NCI-H748 (cell line): ENCODE data around the gene MDM1.

Experiments
- DNase-seq: peaks from one replicate; lab custom pipeline; 2025; ENCODE audit not compliant: unreplicated experiment; lab: John Stamatoyannopoulos, UW

Gene MDM1

DNA sequence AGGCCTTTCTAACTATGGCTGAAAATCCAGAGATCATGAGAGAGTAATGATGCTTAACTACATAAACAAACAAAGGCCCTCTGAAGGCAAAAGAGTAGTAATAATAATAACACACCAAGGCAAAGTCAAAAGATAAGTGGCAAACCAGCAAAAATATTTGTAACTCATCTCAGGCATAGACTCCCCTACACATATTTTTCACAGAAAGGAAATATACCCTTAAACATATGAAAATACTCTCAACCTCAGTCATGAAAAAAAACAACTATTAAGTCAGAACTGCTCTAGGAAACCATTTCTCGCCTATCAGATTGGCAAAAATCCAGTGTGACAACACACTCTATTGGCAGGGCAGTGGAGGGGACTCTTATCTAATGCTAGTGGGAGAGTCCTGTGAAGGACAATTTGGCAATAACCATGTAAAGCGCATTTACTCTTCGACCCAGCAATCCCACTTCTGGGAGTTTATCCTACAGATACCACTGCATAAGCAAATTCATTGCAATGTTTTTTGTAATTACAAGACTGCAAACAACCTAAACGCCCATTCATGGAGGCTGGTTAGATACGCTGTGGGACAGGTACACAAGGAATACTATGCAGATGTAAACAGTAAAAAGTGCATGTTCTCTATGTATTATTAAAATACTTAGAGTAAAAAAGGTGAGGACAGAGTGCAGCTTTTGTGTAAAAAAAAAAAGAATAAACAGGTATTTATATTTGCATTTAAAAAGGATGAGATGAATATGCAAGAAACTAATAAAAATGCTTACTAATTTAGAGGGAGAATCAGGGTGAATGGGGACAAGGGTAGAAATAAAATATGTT lies 52.7 kb downstream of the MDM1 start:
- peak; percentile 3 for DNase-seq

DNA sequence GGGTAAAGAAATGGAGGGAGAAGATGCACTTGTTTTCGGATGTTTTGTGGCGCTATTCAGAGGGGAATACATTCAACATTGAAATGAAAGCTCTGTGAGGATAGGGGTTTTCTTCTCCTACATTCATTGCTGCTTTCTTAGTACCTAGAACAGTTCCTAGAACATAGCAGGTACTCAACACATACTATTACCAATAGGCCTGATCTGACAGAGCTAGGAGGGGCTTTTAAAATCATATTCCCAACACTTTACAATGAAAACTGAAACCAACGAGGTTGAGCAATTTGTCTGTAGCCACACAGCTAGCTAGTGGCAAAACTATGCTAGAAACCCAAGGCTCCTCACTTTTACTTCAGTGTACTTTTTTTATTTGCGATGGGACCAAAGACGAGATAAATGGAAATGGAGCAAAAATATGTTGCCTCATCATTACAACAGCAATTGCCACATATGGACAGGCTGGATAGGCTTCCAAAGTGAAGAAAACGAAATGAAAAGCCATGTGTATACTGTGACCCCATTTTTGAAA lies 55.7 kb downstream of the MDM1 start:
- no peak for DNase-seq

DNA sequence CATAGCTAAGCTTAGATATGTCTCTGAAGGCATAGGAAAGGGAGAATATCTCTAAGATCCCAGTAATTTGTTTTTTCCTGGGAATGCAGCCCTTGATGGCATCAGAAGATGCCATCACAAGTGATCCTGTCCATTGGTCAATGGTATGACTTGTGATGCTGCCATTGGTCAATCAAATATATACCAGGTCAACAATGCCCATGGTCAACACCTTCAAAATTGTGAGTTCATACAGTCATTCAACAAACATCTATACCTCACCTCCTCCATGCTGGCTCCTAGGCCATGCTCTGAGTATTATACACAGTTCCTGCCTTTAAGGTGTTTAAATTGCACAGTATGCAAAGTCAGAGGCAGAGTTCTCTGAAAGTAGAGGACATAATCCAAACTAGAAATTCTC lies 59.4 kb downstream of the MDM1 start:
- DNase-seq = no peak

DNA sequence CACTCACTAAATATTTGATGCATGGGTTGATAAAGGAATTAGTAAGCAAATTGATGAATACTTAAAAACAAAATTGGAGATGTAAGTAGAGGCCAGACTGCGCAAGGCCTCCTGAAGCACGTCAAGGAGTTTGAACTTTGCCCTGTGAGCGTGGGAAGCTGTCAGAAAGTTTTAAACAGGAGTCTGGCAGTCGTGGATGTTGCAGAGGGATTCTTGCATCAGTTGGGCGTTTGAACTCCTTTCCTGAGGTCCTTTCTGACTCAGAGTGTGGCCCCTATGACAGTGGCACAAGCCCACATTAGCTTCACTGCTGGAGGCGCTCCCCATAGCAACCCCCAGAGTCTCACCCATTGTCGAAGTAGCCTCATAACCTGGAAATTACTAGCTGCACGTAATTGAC lies 60.8 kb downstream of the MDM1 start:
- no peak for DNase-seq

DNA sequence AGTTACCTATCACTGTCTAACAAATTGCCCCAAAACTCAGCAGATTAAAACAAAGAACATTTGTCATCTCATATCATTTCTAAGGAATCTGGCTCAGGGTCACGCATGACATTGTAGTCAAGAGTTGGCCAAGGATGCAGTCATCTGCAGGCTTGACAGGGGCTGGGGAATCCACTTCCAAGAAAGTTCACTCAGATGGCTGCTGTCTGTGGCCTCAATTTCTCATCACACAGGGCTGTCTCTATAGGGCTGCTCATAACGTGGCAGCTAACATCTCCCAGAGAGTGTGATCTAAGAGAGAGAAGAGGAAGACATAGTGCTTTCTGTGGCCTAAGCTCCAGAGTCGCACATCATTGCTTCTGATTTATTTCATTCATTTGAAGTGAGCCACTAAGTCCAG lies 61.8 kb downstream of the MDM1 start:
- DNase-seq = no peak

DNA sequence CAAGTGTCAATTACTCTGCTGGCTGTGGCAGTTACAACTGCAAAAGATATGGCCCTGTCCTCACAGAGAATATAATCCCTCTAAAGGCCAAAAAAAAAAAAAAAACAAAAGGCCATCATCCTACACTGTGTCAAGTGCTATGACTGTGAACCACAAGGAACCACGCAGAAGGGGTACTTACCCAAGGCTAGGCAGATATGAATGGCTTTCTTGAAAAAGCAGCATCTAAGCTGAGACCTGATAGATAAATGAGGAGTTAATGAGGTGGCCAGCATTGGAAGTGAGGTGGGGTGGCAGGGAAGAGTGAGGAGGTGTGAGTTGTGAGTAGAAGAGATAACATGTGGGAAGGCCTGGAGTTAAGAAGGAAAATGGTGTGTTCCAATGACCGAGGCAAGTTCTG lies 62.4 kb downstream of the MDM1 start:
- DNase-seq = no peak

DNA sequence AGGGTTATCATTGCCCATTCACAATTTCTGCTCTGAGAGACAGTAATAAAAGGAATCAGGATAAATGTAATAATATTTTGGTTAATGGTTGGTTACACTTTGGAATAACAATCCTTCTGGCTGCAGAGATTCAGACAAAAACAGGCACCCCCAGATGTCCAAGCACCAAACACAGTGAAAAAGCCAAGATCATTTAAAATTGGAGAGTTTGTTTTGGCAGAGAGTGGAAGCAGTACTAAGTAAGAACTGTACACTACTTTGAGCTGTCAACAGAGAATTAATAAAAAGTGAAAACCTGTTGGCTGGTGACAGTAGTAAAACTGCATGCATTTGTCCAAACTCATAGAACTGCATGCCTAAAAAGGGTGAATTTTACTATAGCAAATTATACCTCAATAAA lies 63.2 kb downstream of the MDM1 start:
- DNase-seq = no peak

DNA sequence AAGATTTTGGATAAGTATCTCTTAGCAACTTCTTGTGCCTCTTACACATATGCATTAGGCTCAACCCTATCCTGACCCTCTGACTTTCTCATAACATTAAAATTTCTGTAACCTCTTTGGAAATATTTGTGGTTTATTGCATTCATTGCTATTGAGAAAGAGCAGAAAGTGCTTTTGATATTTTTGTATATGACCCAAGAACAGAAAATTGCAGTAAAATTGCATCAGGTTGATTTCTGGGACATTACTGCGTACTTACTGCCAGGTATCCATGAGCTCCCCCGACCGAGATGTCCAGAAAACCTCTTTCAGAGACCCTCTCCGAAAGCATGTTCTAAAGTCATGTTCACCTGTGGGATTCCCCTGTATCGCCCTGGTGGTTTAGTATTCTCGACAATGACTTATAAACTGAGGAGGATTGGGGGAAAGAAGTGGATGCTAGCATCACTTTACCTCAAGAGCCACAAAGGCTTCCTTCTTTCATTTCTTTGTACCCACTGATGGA lies 64.2 kb downstream of the MDM1 start:
- DNase-seq = no peak

DNA sequence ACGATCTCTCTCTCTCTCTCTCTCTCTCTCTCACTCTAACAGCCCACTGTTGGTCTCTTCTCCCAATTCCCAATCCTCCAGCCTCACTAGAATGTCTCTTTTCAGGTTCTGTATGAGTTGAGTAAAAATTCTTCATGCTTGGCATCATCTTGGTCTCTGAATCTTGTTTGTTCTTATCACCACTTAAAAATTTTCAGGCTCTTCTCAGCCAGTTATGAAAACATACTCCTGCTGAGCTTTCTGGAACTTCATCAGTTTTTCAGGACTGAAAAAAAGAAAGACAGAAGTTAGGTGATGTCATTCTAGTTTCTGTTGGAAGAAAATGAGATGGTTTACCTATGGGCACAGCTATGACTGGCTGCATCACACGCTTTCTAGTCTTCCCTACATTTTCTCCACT lies 67.3 kb downstream of the MDM1 start:
- DNase-seq = no peak

DNA sequence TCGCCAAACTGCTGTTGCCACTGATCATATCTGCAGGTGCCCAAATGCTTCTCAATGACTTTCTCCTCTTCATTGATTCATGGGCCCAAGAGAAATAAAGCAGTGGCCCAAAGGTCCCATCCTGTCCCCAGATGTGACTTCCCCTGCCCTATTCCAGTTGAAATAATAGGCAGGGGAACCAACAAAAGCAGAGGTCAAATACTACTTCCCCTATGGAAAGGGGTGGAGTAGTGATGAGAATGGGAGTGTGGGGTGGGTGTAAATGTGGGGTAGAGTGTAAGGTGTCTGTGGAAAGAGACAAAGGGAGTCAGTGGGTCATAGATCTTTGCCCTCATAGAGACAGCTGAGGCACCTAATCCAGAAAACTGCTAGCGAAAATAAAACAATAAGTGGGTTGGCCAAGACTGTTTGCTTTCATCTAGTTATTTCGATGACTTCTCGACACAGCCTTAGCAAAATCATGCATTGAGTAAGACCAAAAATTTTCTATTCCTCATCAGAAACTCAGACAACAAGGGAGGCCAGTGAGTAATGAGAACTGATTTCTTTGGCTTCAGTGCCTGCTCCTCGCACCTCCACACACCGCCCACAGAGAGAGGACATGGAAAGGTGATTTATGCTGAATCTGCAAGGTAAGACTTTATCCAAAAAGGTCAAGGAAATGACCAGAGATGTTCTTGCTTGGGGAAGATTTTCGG lies 67.9 kb downstream of the MDM1 start:
- no peak for DNase-seq

DNA sequence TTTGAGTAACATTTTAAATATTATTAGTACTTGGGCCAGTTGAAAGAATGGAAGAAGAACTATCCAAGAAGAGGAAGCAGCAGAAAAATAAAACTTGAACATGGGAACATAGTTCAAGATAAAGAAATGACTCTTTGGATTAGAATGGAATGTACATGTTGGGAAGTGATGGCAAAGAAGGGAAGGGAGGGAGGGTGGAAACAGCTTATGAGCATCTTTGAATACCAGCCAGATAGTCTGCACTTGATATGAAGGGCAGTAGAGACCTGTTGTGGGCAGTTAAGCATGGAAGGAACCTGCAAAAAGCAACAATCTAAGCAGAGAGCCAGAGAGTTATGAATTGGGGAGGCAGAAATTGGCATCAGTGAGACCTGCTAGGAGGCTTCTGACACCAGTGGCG lies 68.8 kb downstream of the MDM1 start:
- no peak for DNase-seq

DNA sequence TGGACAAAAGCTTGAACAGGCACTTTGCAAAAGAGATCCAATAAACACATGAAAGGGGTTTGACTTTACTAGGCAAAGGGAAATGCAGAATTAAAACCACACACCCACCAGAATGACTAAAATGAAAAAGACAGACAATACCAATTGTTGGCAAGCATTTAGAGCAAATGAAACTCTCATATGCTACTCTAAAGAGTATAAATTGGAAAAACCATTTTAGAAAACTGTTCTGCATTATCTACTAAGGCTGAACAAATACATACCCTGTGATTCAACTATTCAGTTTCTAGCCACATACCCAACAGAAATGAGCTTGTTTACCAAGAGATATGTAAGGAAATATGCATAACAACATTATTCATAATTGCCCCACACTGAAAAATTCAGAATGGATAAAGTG lies 70.3 kb downstream of the MDM1 start:
- no peak for DNase-seq

DNA sequence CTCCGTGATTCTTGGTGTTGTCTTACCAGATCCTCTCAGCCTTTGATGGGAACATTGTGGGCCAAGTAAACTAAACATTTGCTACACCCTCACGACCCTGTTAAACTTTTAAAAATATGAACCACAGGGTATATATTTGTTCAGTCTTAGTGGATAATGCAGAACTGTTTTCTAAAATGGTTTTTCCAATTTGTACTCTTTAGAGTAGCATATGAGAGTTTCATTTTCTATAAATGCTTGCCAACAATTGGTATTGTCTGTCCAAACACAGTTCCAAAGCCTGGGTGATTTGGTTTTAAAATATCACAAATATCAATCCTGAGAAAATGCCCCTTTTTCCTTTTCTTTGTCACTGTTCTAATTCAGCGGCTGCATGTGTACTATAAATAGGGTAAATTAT lies 72.0 kb downstream of the MDM1 start:
- no peak for DNase-seq

DNA sequence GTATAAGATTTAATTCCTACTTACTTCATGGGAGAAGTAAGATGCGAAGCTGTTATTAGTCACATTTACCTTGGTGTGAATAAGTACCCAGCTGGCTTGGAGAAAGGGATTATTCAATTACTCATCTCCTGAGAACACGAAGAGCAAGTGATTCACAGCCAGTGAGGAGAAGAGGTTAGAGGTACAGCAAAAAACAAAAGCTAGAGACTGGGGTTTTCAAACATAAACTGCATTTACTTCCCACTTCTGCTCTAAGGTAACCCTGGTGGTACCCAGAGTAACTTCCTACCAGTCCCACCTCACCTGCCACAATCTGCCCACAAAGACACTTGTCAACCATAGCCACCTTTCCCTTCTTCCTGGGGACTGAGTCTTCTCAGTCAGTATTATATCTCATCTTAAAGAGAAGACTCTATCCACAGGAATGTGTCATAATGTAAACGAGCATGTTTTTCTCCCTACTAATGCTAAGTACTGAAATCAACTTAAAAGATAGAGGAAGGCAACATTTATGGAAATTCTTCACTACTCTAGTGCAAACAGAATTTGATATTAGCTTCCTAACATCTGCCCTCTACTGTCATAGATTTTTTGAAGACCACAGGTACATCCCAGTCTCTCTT lies 72.7 kb downstream of the MDM1 start:
- DNase-seq = no peak

DNA sequence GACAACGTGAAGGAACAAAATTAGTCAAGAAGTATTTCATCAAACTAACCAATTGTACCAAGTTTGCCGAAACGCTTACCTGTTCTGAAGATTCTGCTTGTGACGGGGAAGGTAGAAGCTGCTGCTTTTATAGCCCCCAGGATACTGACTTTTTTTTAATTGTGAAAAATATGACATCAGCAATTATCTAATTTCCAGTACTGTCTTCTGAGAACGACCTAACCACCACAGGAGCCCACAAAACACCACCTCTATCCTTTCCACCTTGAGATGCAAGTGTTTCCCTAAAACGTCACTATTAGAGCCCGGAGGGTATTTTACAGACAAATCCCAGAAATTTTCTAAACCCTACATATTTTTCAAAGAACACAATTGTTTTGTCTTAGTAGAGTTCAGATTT lies 78.7 kb downstream of the MDM1 start, which contains the start of gene IL22:
Gene IL22 (minus strand): TSS at position 101 of the 400 bp plus-strand sequence. CDS start 156 bp downstream, outside the sequence.
- DNase-seq = no peak

DNA sequence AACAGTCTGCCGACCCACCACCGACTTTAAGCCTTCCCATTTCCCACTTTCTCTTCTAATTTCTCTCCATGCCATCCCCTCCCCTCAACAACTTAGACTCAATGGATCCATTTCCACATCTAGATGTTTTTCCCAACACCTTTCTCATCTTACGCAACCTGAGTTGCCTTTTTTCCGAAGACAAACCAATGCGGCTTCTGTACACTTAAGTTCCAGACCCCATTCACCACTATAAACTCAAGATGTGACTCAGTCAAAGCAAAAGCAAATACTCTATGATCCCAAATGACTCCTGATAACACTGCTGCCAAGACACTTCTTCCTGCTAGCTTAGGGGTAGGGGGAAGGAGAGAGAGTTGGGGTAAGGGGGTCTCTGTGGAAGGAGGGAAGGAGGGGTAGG lies 80.1 kb downstream of the MDM1 start:
- no peak for DNase-seq

DNA sequence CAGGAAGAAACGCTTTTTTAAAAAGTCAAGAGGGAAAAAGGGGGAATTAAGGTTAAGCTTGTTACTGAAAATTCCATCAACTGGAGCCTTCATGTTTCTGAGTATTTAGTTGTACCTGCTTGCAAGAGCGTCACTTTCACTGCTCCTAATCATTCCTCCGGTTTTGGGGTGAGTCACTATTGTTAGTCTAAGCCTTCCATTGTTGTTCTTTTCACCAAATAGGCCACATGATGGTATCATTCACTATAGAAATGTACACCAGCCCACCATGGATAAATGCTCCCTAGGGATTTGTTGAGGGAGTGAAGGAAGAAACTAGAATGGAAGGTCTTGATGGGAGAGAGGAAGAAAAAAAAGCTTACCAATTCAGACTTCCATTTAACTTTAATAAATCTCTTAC lies 81.7 kb downstream of the MDM1 start:
- DNase-seq = no peak

DNA sequence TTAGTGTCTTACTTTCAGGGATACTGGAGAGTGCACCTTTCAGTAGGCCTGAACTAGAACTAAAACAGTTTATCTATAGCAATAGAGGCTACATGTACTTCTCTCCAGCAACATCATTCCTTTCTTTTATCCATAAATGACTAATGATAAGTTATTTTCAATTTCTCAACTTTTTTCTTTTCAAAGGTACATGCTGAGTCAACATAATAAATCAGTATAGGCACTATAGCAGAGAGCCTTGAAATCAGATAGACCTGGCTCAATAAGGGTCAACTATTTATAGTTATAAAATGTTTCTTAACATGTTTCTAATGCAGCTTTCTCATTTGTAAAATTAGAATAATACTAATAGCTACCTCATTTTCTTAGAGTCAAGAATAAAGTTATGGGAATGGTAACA lies 84.4 kb downstream of the MDM1 start:
- no peak for DNase-seq

DNA sequence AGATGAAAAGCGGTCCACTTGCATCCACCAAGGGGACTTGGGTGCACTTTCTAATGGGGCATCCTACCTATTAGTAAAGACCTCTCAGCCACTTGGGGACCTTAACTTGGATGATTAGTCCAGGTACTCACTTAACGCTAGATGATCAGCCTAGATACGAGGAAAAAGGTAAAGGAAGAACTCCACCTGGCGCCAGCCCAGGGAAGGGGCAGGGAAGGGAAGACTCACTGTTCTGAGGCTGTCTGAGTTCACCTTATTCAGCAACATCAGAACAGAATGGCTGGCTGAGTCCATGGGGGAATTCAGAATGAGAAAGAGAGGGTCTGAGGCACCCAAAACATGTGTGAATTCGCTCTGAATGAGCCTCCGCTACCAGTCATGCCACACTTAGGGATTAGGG lies 85.8 kb downstream of the MDM1 start:
- DNase-seq = no peak

DNA sequence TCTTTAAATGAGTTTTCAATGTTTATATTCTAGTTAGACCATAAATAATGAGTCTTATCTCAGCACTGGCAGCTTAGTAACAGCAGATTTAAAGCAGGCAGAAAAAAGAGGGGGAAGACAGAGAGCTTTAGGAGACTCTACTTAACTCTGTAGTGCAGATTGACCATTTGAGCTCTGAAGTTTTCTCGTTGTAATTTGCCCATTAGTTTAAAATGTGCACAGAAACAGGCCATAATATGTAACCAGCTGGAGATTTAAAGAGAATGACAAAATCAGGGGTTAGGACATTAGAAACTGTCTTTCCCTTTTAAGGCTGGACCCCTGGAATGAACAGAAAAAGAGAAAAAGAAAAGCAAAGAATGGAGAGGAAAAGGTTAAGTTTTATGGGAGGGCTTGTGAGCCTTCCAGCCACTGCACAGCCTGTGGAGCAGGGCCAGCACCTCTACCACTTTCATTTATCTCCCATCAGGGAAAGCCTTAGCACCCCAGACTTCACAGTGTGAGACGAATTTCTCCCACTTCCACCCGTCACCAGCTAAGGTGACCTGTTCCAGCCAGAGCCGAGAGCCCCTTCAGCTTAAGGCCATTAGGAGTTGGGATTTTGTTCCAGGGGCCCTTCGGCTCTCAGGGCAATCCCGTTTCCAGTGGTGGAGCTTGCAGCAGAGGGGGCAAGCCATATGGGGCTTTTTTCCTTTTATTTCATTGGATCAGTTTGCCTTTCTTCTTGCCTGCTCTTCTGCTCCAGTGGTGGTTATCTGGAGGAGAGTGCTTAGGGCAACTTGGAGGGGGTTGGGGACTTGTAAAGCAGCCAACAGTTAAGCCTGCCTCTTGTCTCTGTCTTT lies 86.8 kb downstream of the MDM1 start:
- no peak for DNase-seq
